Chondrocyte (in vitro differentiated cells): Measurements from ENCODE around the gene CMTM7. TPM values are rescaled to one million over a fixed set of nuclear protein-coding genes. Genes with fewer than 3 reads are reported as not detected.

ENCODE experiments used
- DNase-seq: peaks from one replicate; pipeline ENCODE4 v3.0.0; 2021; ENCODE audit warnings: mixed read lengths, low spot score
- H3K27ac Mint-ChIP-seq: one replicate; pipeline ENCODE4 v1.8.0; 2021; ENCODE audit warnings: mild to moderate bottlenecking, moderate library complexity, mixed read lengths; ENCODE audit not compliant: unreplicated experiment
- H3K27me3 Mint-ChIP-seq: 2 replicates; pipeline ENCODE4 v1.8.0; 2021; ENCODE audit warnings: low read depth, mixed read lengths
- H3K36me3 Mint-ChIP-seq: 2 replicates; pipeline ENCODE4 v1.8.0; 2021; ENCODE audit warnings: low read depth, mixed read lengths
- H3K4me1 Mint-ChIP-seq: 2 replicates; pipeline ENCODE4 v1.8.0; 2021; ENCODE audit warnings: low read depth, mild to moderate bottlenecking, mixed read lengths
- H3K4me3 Mint-ChIP-seq: one replicate; pipeline ENCODE4 v1.8.0; 2021; ENCODE audit warnings: mild to moderate bottlenecking, moderate library complexity, mixed read lengths; ENCODE audit not compliant: unreplicated experiment
- H3K9me3 Mint-ChIP-seq: 2 replicates; pipeline ENCODE4 v1.8.0; 2021; ENCODE audit warnings: low read depth, mixed read lengths
- CTCF ChIP-seq: fragments of 200-600 bp; sonication (generic); IDR thresholded peaks from 2 replicates; pipeline ENCODE4 v1.5.0; 2021; ENCODE audit warnings: antibody characterized with exemption, mild to moderate bottlenecking, moderate library complexity
- total RNA-seq: library from RNA; stranded (reverse); gene quantifications from 3 replicates; pipeline ENCODE4 v1.2.1, GENCODE V29; 2021

Gene CMTM7
- total RNA-seq, 1 donor from 2014 or later: 8.8 TPM

DNA sequence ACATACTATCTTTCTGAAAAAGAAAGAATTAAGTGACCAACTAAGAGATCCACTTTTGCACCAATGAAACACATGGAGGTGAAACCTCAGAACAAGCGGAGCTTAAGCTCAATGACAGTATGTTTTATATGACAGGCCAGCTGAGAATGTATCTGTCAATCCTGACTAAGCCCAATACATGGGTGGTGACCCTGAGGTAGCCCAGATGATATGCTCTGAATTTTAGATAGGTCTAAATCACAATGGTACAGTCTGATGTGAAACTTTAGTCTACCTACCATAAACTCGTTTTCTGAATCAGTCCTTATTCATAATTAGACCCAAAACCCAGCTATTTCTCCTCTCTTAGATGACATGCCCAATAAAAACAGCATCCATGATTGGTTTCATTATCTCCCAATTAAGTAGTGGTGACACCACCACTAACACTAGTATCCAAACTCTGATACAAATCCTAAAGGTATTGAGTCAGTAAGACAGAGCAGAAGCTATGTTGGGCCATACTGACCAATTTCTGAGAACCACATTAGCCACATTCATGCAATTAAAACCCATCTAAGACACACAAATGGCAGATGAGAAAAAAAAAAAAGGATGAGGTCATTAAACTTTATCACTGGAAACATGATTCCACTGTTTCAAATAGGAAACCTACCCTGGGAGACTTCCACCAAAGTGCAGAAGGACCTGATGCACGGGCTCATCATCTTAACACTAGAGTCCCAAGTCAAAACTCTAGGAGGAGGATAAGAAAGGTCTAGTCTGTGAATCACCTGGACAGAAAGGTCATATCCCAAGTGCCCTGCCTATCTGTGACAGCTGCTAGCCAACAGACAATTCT lies 90.4 kb downstream of the CMTM7 start:
- Mint-ChIP-seq H3K4me1 (peaks cover 8% of the 10 kb centered on the region), H3K9me3 (no peaks in the 10 kb centered on the region), H3K27ac (no peak overlapping the region), H3K4me3 (no peak overlapping the region), H3K36me3 (peaks cover 20% of the 10 kb centered on the region), H3K27me3 (no peaks in the 10 kb centered on the region)
- no peak for DNase-seq
- TF ChIP-seq CTCF: no peak

GRCh38 chr3:32482693-32483092 lies 91.0 kb downstream of the CMTM7 start:
- Mint-ChIP-seq H3K9me3 (no peaks in the 10 kb centered on the region), H3K36me3 (peaks cover 20% of the 10 kb centered on the region), H3K27ac (no peak overlapping the region), H3K4me1 (peaks cover 12% of the 10 kb centered on the region), H3K27me3 (no peaks in the 10 kb centered on the region), H3K4me3 (no peak overlapping the region)
- no peak for TF ChIP-seq CTCF
- DNase-seq: no peak

DNA sequence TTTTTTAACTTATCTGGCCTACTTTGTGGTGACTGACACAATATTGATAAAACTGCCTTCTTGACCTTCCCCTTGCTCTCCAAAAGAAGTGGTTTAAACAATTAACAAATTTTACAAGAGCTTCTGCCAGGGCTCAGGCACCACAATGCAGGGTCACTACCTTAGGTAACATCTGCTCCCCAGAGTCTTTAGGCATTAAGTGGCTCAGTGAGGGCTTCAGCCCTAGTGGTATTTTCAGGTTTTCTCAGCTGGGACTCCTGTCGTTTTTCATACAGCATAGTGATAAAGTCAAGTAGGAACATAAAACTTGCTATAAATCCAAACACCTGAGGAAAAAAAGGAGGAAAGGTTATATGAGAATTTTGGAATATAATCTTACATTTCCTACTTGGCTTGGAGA lies 92.1 kb downstream of the CMTM7 start:
- H3K4me1 Mint-ChIP-seq: peaks cover 22% of the 10 kb centered on the region
- H3K27me3 Mint-ChIP-seq: no peaks in the 10 kb centered on the region
- no peaks in the 10 kb centered on the region for H3K9me3 Mint-ChIP-seq
- H3K36me3 Mint-ChIP-seq: peaks cover 20% of the 10 kb centered on the region
- no peak for TF ChIP-seq CTCF
- no peak for DNase-seq
- H3K4me3 Mint-ChIP-seq: no peak overlapping the region
- no peak overlapping the region for H3K27ac Mint-ChIP-seq

- peaks cover 22% of the 10 kb centered on the region for H3K4me1 Mint-ChIP-seq
These were observed 92.8 kb downstream of the CMTM7 start for GRCh38 chr3:32484436-32484835.

More at GRCh38 chr3:32484436-32484835, 92.8 kb downstream of the CMTM7 start:
- Mint-ChIP-seq H3K36me3 (peaks cover 19% of the 10 kb centered on the region), H3K4me3 (no peak overlapping the region), H3K27me3 (no peaks in the 10 kb centered on the region), H3K9me3 (no peaks in the 10 kb centered on the region), H3K27ac (no peak overlapping the region)
- no peak for TF ChIP-seq CTCF
- no peak for DNase-seq
